ENCODE data around the gene ATG4A.

DNA sequence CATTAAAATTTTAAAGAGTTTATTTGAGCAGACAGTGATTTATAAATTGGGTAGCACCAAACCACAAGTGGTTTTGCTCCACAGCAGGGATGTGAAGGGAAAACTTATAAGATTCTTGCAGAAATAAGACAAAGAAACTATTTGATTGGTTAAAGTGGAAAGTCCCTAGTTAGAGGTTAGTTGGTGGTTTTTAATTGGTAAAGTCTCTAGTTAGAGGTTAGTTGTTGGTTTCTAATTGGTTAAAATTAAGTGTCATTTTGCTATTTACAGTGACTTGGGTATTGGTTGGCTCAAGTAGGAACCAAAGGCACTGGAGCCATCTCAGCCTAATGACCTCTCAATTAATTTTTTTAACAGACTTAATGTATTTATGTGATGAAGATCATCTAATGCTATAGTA is 23.0 kb downstream of the ATG4A start:
- TF ChIP-seq, protein P1, sequence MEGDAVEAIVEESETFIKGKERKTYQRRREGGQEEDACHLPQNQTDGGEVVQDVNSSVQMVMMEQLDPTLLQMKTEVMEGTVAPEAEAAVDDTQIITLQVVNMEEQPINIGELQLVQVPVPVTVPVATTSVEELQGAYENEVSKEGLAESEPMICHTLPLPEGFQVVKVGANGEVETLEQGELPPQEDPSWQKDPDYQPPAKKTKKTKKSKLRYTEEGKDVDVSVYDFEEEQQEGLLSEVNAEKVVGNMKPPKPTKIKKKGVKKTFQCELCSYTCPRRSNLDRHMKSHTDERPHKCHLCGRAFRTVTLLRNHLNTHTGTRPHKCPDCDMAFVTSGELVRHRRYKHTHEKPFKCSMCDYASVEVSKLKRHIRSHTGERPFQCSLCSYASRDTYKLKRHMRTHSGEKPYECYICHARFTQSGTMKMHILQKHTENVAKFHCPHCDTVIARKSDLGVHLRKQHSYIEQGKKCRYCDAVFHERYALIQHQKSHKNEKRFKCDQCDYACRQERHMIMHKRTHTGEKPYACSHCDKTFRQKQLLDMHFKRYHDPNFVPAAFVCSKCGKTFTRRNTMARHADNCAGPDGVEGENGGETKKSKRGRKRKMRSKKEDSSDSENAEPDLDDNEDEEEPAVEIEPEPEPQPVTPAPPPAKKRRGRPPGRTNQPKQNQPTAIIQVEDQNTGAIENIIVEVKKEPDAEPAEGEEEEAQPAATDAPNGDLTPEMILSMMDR (IDR thresholded peaks at IDR 0.05 in 4 of 5, conservative IDR thresholded peaks at IDR 0.05 in 1 of 5) = no peak
- no peak for TF ChIP-seq POLR2A (IDR thresholded peaks at IDR 0.05)
